Lower leg skin (tissue), 4 donors: ENCODE measurements around the gene IL1RAPL1. TPM values are rescaled to one million over a fixed set of nuclear protein-coding genes. Genes with fewer than 3 reads are reported as not detected.
"Not testable (repeated sequence)": the region's sequence is repeated elsewhere in the genome, so short reads cannot be mapped to it uniquely, and the experiment has no call there.

Source experiments
- DNase-seq, 2 donors: peaks; one replicate each; pipeline ENCODE4 v3.0.0-alpha.2; 2019; ENCODE audit warnings: low spot score in 2 of 2
- H3K4me3 ChIP-seq: fragments of 200-600 bp; sonication (generic); 2 replicates; pipeline ENCODE4 v1.5.1; 2017; ENCODE audit warnings: mild to moderate bottlenecking, low read depth; ENCODE audit not compliant: poor library complexity, severe bottlenecking
- CTCF ChIP-seq, 3 donors: fragments of 450-650 bp; IDR thresholded peaks; one replicate each; pipeline ENCODE4 v1.5.1; 2016; ENCODE audit warnings: antibody characterized with exemption in 3 of 3, mild to moderate bottlenecking in 3 of 3, moderate library complexity in 2 of 3
- POLR2A ChIP-seq, 2 donors: fragments of 450-650 bp; IDR thresholded peaks; one replicate each; pipeline ENCODE4 v1.6.1; 2016 to 2017; ENCODE audit warnings: antibody characterized with exemption in 2 of 2, mild to moderate bottlenecking in 1 of 2, moderate library complexity in 1 of 2
- WGBS, 2 donors: methylation state at CpG; one replicate each; pipeline ENCODE4 v1.1.5; 2018; 5-methylcytosine and 5-hydroxymethylcytosine counted together
- intact Hi-C: fragments of 100-400 bp; cut with DNase I; formaldehyde crosslinking; loops from one replicate; pipeline ENCODE4 v1.15.0; 2023; ENCODE audit warnings: low total_unique reads
- total RNA-seq, 4 donors: library from RNA; depleted of rRNA; stranded (reverse); fragments of >200 nt; gene quantifications; one replicate each; pipeline ENCODE4 v1.1.0, GENCODE V29; 2016

The IL1RAPL1 gene
- total RNA-seq, 4 donors from 2014 or later = 0.07 to 1.8 (median 0.10) TPM; not detected in 1

DNA sequence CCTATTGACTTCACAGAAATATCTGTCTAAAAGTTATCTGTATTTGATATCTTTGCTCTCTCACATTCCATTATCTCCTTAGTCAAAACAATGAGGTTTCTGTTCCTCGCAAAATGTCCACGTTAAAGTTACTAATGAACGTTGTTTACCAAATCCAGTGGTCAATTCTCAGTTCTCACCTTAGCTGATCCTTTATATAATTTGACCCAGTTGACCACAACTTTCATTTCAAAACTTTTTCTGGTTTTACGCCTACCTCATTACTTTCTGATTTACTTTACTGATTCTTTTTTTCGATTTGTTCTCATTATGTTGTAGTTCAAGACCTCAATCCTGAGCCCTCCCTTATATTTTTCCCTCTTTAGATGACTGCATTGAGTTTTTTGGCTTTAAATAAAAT is 186.6 kb downstream of the IL1RAPL1 start:
- H3K4me3 ChIP-seq = no peak overlapping the region
- intact Hi-C loops = no loop called here
- 88 to 91% methylated on average over 5 of the region's 5 CpGs for WGBS, 2 donors
- TF ChIP-seq POLR2A (IDR thresholded peaks at IDR 0.05) = no peak
- TF ChIP-seq CTCF (IDR thresholded peaks at IDR 0.05) = no peak
- DNase-seq = no peak

DNA sequence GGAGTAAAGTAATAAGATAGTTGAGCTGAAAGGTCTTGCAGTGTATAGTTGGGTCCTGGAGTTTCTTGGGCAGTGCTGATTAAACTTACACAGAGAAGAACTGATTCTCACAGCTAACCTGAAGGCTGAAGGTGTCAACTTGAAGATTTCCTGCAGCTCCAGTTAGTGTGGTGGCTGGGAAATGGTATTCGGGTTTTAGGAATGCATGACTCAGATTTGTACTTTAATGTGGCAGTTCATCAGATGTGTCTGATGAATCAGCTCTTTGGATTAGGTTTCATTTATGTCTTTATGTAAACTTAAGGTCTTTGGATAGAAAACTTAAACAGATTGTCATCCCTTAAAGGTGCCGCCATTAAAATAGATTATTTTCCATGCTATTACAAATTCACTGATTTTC is 200.0 kb downstream of the IL1RAPL1 start:
- intact Hi-C loops = no loop called here
- DNase-seq = no peak
- no peak overlapping the region for H3K4me3 ChIP-seq
- TF ChIP-seq CTCF (IDR thresholded peaks at IDR 0.05) = no peak
- 59 to 64% methylated on average over 2 of the region's 2 CpGs for WGBS, 2 donors

- WGBS, 2 donors = 79 to 93% methylated on average over 5 of the region's 5 CpGs
- H3K4me3 ChIP-seq, DNase-seq, intact Hi-C loops: not testable (repeated sequence)
These were observed 213.4 kb downstream of the IL1RAPL1 start for GRCh38 chrX:28800671-28801070.

DNA sequence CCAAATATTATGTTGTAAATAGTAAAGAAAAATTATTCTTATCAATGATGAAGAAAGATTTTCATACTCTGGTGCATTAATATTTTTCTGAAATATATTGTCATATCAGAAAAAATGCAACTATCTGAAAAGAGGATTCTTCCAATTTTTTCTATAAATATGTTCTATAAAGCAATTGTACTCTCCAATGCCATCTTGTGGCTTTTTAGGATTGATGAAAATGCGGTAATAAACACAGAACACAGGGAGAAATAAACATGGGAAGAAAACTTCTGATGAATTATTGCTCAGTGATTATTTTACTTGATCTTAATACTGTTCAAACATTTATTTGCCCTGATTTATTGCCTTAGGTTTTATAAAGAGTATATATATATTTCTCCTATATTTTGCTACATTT is 215.4 kb downstream of the IL1RAPL1 start:
- no peak for TF ChIP-seq CTCF (IDR thresholded peaks at IDR 0.05)
- DNase-seq = no peak
- WGBS, 2 donors = 42 to 67% methylated on average over 1 of the region's 1 CpG
- H3K4me3 ChIP-seq = no peak overlapping the region
- intact Hi-C loops = no loop called here

DNA sequence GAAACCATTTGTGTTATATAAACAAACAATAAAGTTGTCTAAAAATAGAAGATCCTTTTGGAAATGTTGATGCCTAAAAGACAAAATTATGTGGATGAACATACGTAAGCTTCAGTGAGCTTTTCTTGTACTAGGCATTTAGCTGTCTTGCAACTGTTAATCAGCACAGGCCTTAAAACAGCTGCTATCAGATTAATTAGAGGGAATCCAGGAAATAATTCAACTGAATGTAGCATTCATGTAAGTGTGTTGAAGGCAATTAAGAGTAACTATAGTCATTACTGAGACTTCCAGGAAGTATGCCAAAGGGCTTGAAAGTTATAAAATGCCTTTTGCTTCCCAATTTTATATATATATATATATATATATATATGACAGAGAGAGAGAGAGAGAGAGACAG is 248.7 kb downstream of the IL1RAPL1 start:
- TF ChIP-seq POLR2A (IDR thresholded peaks at IDR 0.05) (no peak), CTCF (IDR thresholded peaks at IDR 0.05) (no peak)
- intact Hi-C loops = no loop called here
- DNase-seq = no peak
- 70 to 88% methylated on average over 1 of the region's 1 CpG for WGBS, 2 donors
- H3K4me3 ChIP-seq = no peak overlapping the region

GRCh38 chrX:28843817-28844216 is 256.6 kb downstream of the IL1RAPL1 start:
- intact Hi-C loops = no loop called here

More at GRCh38 chrX:28843817-28844216, 256.6 kb downstream of the IL1RAPL1 start:
- WGBS, 2 donors = 61 to 90% methylated on average over 3 of the region's 3 CpGs
- TF ChIP-seq POLR2A (IDR thresholded peaks at IDR 0.05) (no peak), CTCF (IDR thresholded peaks at IDR 0.05) (no peak)
- H3K4me3 ChIP-seq = no peak overlapping the region
- DNase-seq = no peak
